Motor neuron (in vitro differentiated cells): ENCODE measurements around the gene SLC45A1. TPM values are rescaled to one million over a fixed set of nuclear protein-coding genes. Genes with fewer than 3 reads are reported as not detected.
A peak's percentile ranks its signal among the peaks of the same experiment; 100 is the strongest.

Source experiments
- ATAC-seq, 8 experiments: fragments of 200-7000 bp; cut with Tn5 transposase; replicated peaks in 6 of 8; 2 replicates each; pipeline ENCODE4 v1.8.0; 2021; ENCODE audit warnings: mild to moderate bottlenecking in 8 of 8, moderate library complexity in 8 of 8
- H3K27ac ChIP-seq, 2 donors: fragments of 250-450 bp; sonication (Bioruptor Pico); 2 replicates each; pipeline ENCODE4 v1.9.0; 2021; ENCODE audit warnings: antibody characterized with exemption in 2 of 2, mild to moderate bottlenecking in 2 of 2, moderate library complexity in 1 of 2
- H3K4me1 ChIP-seq, 2 donors: fragments of 250-450 bp; sonication (Bioruptor Pico); replicated peaks in 1 of 2; 2 replicates each; pipeline ENCODE4 v1.6.1; 2021; ENCODE audit warnings: antibody characterized with exemption in 2 of 2, mild to moderate bottlenecking in 2 of 2, moderate library complexity in 1 of 2
- H3K4me3 ChIP-seq, 5 donors: fragments of 250-450 bp; sonication (Bioruptor Pico); 2 replicates each; pipeline ENCODE4 v1.9.0; 2021; ENCODE audit warnings: antibody characterized with exemption in 5 of 5, mild to moderate bottlenecking in 5 of 5, moderate library complexity in 4 of 5
- WGBS, 10 experiments: fragments of 450-650 bp; shearing (Covaris generic); methylation state at CpG; one replicate each; pipeline ENCODE4 v1.0.0; 2022; 5-methylcytosine and 5-hydroxymethylcytosine counted together
- in situ Hi-C, 9 experiments: fragments of 400-800 bp; cut with MboI; loops; one replicate each; pipeline ENCODE4 v1.15.0; 2021; ENCODE audit warnings: low sequenced_read_pairs in 9 of 9, low pct_unique_long_range_greater_than_20kb in 2 of 9; ENCODE audit not compliant: unreplicated experiment in 9 of 9
- total RNA-seq, 8 experiments: library from RNA; unstranded; fragments of 300-600 nt; gene quantifications; 2 replicates each; pipeline versions ENCODE4 v1.2.3 to v1.2.4, GENCODE V29; 2022

The SLC45A1 gene
- total RNA-seq, 8 experiments from 2014 or later, result 0.17 to 8.4 (median 5.2) TPM

DNA sequence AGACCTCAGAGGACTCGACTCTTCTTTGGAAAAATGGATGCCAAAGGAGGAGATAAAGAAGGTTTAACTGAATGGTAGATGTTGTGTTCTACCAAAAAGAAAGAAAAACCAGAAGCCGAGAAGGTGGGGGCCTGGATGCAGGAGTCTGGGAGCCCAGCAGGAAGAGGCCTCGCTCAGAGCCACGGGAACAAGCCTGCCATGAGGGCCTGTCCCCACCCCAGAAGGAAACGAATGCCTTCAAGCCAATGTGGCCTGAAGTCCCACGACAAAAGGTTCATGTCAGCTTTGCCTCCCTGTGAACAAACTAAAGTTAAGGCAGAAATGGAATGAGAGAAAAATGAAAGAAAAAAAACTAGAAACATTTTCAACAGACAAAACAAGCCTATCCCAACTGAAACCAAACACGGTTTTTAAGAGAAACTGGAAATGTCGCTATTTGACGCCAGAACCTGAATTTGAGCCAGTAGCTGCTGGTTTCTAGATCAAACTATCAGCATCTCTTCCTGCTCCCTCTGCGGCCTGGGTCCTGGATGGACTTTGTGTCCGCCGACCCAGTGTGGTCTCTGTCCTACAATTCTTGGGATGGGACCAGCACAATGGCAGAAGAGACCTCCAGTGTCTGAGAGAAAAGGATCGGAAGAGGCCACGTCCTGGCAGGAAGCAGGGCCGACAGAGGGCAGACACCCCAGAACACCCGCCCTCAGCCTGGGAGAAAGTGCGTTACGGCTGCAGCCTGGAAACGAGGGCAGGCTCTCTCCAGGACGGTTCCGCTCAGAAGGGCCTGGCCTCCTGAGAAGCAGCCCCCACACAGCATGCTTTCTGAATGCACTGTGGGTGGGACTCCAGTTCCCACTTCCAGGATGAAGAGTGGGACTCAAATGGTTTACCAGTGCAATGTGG is 35.2 kb downstream of the SLC45A1 start:
- H3K27ac ChIP-seq, result no peak overlapping the region
- peaks cover 4 to 8% of the 10 kb centered on the region in 2 donors for H3K4me1 ChIP-seq
- H3K4me3 ChIP-seq, result no peak overlapping the region
- no peak for ATAC-seq
- in situ Hi-C loops, result no loop called here
- WGBS, 10 experiments, result 64 to 100% (median 85%) methylated on average over 1 to 20 of the region's 21 CpGs

DNA sequence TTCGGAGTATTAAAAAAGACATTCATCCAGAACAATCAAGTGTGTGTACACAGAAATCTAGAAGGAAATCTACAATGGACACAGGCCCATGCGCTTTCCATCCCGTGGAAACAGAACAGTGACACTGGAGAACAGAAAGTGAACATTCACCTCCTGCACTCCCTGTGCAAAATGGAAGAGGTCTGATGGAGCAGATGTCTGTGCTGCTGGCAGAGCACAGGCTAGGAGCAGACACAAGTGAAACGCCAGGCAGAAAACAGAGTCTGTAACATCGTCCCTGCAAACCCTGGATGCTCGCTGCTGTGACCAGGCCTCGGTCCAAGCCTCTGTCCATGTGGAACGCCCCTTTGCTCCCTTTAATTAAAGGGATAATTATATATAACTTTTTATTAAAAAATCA is 36.1 kb downstream of the SLC45A1 start:
- Histone ChIP-seq H3K4me3 (no peak overlapping the region), H3K27ac (no peak overlapping the region), H3K4me1 (peaks cover 0 to 5% of the 10 kb centered on the region in 2 donors)
- in situ Hi-C loops, result no loop called here
- no peak for ATAC-seq
- WGBS, 10 experiments, result 56 to 100% (median 79%) methylated on average over 1 to 8 of the region's 8 CpGs; no CpG with 5 or more reads in 1 of the 10 experiments

DNA sequence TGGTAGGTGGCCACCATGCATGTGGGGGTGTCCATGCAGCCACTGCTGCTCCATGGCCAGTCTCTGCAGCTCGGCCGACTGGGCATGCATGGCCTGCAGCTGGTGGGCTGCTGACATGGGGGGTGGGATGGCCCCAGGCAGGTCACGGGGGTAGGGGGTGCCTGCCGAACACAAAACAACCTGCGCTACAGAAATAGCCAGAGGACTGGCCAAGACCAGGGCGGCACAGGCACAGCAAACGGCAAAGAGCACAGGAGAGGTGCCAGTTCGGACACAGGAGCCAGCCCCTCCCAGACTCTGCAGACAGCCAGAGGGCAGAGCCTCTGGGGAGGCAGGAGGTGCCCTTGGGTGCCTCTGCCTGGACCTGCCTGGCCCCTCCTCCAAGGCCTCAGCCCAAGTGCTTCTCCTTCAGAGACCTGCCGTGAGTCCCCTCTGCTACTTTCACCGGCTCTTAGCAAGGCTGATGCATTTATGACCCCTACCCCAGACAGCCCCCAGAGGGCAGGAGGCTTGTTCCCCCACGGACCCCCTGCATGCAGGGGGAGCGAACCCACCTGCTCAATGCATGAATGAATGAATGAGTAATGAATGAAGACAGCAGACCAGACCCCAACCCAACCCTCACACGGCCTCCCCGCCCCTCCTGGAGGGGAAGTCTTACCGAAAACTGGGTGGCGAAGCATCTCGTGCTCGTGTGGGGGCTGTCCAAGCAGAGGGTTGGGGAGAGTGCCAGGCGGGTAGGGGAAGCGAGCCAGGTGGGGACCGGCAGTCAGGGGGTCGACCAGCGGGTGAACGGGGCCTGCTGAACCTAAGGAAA is 37.7 kb downstream of the SLC45A1 start:
- in situ Hi-C loops, result no loop called here
- ATAC-seq, result no peak
- H3K27ac ChIP-seq, result no peak overlapping the region
- H3K4me3 ChIP-seq, result no peak overlapping the region
- H3K4me1 ChIP-seq, result no peaks in the 10 kb centered on the region
- 50 to 100% (median 80%) methylated on average over 1 to 5 of the region's 24 CpGs; no CpG with 5 or more reads in 7 of the 10 experiments for WGBS, 10 experiments

DNA sequence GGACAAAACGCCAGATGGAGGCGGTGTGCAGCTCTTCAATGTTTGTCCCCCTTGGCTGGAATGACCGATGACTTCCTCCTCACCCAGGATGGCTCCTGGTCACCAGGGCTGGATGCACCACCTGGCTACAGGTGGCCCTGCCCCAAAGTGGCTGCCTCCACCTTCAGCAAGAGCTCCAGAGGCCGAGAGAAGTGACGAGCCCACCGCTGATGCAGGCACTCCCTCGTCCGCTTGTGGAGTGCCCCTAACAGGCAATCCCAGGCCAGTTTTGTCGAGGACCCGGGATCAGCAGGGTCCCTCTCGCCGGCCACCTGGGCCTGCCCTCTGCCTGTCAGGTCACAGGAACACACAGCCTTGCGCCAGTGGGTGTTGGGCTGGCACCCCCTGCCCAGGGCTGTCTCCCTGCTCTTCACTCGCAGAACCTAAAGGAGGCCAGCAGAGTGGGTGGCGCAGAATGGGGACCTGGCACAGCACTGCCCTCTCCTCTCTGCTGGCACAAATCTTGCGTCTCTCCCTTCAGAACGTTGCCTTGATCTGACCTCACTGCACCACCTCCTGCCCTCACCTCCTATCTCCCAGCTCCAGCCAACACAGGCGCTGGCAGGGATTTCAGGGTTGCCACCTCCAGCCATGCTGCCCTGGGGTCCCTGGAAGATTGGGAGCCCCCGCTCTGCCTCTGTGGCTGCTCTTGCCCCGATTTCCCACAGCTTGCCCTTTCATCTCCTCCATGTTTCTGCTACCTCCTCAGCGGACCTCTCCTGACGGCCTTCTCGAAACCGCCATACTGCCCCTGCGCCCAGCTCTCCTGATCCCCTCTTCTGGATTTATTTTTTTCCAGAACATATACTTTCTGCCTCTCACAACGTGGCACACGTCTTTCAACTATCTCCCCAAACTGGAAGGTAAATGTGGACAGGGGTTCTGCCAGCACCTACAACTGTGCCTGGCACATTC is 38.6 kb downstream of the SLC45A1 start:
- Histone ChIP-seq H3K4me3 (no peak overlapping the region), H3K4me1 (no peaks in the 10 kb centered on the region), H3K27ac (no peak overlapping the region)
- no peak for ATAC-seq
- in situ Hi-C loops, result no loop called here
- 93 to 100% (median 96%) methylated on average over 2 to 18 of the region's 27 CpGs; no CpG with 5 or more reads in 2 of the 10 experiments for WGBS, 10 experiments

DNA sequence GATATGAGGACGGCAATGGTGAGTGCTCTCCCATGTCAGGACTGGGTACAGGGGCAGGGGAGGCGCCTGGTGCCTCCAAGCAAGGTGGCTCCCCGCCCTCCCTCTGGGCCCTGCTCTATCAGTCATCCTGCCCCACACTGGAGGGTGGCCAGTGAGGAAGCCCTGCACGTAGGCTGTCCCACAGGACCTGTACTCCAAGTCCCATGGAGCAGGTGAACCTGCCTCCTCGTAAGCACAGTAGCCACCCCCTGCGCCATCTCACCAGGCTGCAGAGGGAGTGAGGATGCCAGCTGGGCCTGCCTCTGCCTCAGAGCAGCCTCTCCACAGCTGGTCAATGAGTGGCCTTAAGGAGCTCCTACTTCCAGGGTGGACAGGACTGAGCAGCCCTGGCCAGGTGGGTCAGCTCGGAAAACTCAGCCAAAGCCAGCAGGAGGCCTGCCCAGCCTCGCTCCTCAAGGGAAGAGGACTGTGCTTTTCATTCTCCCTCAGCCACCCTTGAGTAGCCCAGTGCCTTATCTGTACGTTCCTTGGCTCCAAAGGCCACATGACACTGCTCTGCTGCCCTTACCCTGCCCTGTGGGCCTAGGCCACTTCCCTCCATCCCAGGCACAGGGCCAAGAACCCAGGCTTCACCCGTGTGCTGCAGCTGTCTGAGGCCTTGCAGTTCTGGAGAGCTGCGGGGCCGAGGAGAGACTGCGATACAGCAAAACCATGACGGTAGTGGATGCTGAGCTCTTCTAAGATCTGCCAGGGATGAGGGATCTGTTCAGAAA is 39.6 kb downstream of the SLC45A1 start:
- 78 to 100% (median 97%) methylated on average over 1 to 6 of the region's 14 CpGs; no CpG with 5 or more reads in 4 of the 10 experiments for WGBS, 10 experiments
- Histone ChIP-seq H3K4me3 (no peak overlapping the region), H3K27ac (no peak overlapping the region), H3K4me1 (no peaks in the 10 kb centered on the region)
- in situ Hi-C loops, result no loop called here
- ATAC-seq, result no peak

DNA sequence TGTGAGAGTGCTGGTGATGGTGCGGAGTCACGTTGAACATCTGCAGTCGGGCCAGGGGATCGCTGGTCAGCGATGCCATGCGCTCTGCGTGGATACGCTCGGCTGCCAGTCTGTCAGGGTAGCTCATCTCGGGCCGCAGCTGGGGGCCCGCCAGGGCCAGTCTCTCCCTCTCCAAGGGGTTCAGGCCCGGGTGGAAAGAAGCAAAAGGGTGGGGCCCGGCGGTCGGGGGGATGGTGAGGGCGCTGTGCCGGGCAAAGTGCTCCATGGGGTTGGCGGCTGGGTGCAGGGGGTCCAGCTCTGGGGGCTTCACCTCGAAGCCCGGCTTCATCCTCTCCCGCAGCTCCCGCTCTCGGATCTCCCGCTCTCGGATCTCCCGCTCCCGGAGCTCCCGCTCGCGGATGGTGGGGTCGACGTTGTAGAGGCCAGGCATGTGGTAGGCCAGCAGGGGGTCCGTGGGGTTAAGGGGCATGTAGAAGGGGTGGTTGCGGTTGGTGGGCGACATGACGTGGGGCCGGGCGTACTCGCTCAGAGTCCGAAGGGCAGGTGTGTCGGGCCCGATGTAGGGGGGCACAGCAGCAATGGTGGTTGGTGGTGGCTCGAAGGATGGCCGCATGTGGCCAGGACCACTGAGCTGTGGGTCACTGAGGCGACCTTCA is 40.5 kb downstream of the SLC45A1 start:
- peak in 4 of 8 experiments; percentile 3 to 7 (median 4) for ATAC-seq
- in situ Hi-C loops, result no loop called here
- H3K4me3 ChIP-seq, result no peak overlapping the region
- H3K27ac ChIP-seq, result no peak overlapping the region
- WGBS, 10 experiments, result 96 to 100% (median 100%) methylated on average over 1 to 8 of the region's 46 CpGs; no CpG with 5 or more reads in 6 of the 10 experiments
- no peaks in the 10 kb centered on the region for H3K4me1 ChIP-seq

DNA sequence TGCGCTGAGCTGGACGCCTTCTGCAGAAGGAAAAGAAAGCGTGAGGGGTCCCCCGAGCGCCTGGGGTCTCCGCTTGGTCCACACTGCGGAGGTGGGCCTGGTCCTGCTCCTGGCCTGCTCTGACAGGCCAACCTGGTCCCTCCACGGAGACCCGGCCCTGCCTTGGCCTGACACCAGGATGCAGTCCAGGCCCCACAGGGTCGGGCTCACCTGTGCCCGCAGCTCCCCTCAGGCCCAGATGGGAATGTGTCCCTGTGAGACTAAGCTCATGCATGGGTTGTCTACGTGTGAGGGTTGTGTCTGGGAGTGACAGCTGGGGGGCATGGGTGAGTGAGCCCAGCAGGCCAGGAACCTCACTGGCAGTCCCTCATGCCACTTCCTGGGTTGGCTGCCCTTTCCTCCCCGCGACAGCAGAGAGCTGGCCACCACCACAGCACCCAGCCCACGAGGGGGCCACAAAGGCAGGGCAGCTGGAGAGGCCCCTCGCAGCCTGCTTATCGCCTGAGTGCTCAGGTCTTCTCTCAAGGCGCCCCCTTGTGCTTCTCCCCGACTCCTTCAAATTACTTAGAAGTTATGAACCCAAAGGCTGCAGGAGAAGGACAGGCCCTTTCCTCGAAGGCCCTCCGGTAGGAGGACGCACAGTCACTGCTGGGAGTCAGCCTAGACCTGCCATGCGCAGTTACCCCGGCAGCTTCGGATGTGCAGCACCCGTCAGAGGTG is 41.1 kb downstream of the SLC45A1 start:
- 79 to 96% (median 91%) methylated on average over 2 to 18 of the region's 26 CpGs; no CpG with 5 or more reads in 4 of the 10 experiments for WGBS, 10 experiments
- Histone ChIP-seq H3K4me1 (no peaks in the 10 kb centered on the region), H3K27ac (no peak overlapping the region), H3K4me3 (no peak overlapping the region)
- in situ Hi-C loops, result no loop called here
- ATAC-seq, result peak in 4 of 8 experiments; percentile 5 to 13 (median 8)

DNA sequence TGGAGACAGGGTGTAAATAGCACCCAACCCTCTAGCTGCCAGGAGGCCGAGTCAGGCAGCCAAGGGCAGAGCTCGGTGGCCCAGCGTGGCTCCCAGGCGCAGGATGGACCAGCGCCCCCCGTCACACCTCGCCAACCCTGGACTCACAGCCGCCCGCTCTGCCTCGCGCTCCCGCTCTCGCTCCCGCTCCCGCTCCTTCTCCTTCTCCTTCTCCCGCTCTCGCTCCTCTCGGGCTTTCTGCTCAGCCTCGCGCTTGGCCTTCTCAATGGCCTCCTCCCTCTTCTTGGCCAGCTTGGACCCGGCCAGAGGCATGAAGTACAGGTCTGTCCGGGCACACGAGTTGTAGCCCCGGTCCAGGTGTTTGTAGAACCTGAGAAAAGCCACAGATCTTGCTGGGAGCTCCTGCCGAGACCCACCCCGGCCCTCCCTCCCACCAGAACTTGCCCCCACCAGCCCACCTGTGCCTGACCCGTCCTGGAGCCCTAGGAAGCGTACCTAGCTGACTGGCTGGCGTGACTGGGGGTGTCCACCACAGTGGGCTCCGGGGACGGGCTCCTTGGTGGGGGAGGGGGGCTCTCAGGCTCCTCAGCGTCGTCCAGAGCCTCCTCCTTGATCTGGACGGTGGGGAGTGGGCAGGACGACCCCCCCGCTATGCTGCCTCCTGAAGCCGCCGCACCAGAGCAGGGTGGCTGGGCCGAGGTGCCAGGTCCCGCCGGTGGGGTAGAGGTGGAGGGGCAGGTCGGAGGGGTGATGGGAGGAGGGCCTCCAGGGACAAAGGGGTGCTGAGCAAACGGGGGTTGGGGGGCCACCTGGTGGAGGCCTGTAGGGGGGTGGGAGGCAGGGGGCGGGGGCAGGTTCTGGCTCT is 41.9 kb downstream of the SLC45A1 start:
- peak in 1 of 8 experiments; percentile 1 for ATAC-seq
- Histone ChIP-seq H3K27ac (no peak overlapping the region), H3K4me1 (no peaks in the 10 kb centered on the region), H3K4me3 (no peak overlapping the region)
- 80 to 100% (median 96%) methylated on average over 1 to 19 of the region's 44 CpGs; no CpG with 5 or more reads in 4 of the 10 experiments for WGBS, 10 experiments
- in situ Hi-C loops, result no loop called here

DNA sequence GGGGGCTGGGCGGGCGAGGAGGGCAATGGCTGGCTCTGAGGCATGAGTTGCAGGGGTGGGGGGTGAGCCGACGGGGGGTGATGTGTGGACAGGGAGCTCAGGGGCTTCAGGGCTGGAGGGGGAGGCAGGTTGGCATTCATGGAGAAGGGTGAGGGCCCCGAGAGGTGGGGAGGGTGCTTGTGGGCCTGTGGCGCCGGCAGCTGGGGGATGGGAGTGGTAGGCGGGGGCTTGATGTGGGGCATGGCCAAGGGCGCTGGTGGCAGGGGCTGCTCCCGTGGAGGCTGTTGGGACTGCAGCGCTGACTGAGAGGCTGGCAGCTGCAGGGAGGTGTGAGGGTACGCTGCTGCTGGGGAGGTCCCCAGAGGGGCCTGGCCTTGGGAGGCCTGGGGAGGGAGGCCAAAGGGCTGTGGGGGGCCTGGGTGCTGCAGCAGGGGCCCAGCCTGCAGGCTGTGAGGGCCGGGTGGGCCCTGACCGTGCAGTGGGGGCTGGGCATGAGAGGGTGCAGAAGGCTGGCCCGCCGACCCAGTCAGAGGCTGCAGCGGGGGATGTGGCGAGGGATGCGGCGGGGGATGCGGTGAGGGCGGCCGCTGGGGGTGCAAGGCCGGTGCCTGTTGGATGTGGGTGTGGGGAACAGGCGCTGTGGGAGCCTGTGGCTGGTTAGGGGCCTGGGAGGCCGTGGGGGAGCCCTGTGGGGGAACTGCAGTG is 42.7 kb downstream of the SLC45A1 start:
- Histone ChIP-seq H3K4me1 (no peaks in the 10 kb centered on the region), H3K27ac (no peak overlapping the region), H3K4me3 (no peak overlapping the region)
- peak in 4 of 8 experiments; percentile 17 to 20 (median 18) for ATAC-seq
- in situ Hi-C loops, result no loop called here
- no CpG with 5 or more reads among the region's 26 CpGs for WGBS, 10 experiments
